BE2C (cell line): Measurements from ENCODE around the gene FBXW11.

Experiments used
- DNase-seq: peaks from one replicate; pipeline ENCODE4 v3.0.0-alpha.2; 2020
- H3K27me3 ChIP-seq: fragments of 250-450 bp; sonication (Bioruptor Pico); 2 replicates; pipeline ENCODE4 v1.5.1; 2020; ENCODE audit warnings: mild to moderate bottlenecking
- H3K36me3 ChIP-seq: fragments of 250-450 bp; sonication (Bioruptor Pico); 2 replicates; pipeline ENCODE4 v1.5.1; 2020; ENCODE audit warnings: mild to moderate bottlenecking
- H3K4me1 ChIP-seq: fragments of 250-450 bp; sonication (Bioruptor Pico); 2 replicates; pipeline ENCODE4 v1.5.1; 2020
- H3K4me3 ChIP-seq: 2 replicates; pipeline ENCODE4 v1.5.1; 2011; ENCODE audit warnings: low read depth, low read length
- H3K9me3 ChIP-seq: fragments of 250-450 bp; sonication (Bioruptor Pico); 2 replicates; pipeline ENCODE4 v1.5.1; 2020
- CTCF ChIP-seq: IDR thresholded peaks from 2 replicates; pipeline ENCODE4 v1.5.1; 2012; ENCODE audit warnings: mild to moderate bottlenecking, low read depth, low read length

FBXW11 gene

GRCh38 chr5:171969288-171969880, 37.1 kb downstream of the FBXW11 start:
- H3K9me3 ChIP-seq = no peaks in the 10 kb centered on the region
- H3K4me1 ChIP-seq = no peaks in the 10 kb centered on the region
- no peak overlapping the region for H3K4me3 ChIP-seq
- TF ChIP-seq CTCF = no peak
- no peaks in the 10 kb centered on the region for H3K27me3 ChIP-seq
- H3K36me3 ChIP-seq = no peaks in the 10 kb centered on the region
- no peak for DNase-seq

GRCh38 chr5:171968531-171968930, 37.9 kb downstream of the FBXW11 start:
- TF ChIP-seq CTCF = no peak
- no peaks in the 10 kb centered on the region for H3K27me3 ChIP-seq
- H3K4me1 ChIP-seq = no peaks in the 10 kb centered on the region
- no peaks in the 10 kb centered on the region for H3K36me3 ChIP-seq
- DNase-seq = no peak
- no peaks in the 10 kb centered on the region for H3K9me3 ChIP-seq
- H3K4me3 ChIP-seq = no peak overlapping the region

GRCh38 chr5:171966964-171967363, 39.5 kb downstream of the FBXW11 start:
- peaks cover 4% of the 10 kb centered on the region; the same call in 1 of the 2 replicates for H3K4me1 ChIP-seq
- DNase-seq = no peak
- H3K4me3 ChIP-seq = no peak overlapping the region
- no peaks in the 10 kb centered on the region for H3K27me3 ChIP-seq
- H3K9me3 ChIP-seq = no peaks in the 10 kb centered on the region
- no peak for TF ChIP-seq CTCF
- no peaks in the 10 kb centered on the region for H3K36me3 ChIP-seq

GRCh38 chr5:171966270-171966669, 40.2 kb downstream of the FBXW11 start:
- H3K4me3 ChIP-seq = no peak overlapping the region
- peaks cover 4% of the 10 kb centered on the region; the same call in 1 of the 2 replicates for H3K4me1 ChIP-seq

GRCh38 chr5:171965745-171966144, 40.7 kb downstream of the FBXW11 start:
- Histone ChIP-seq H3K4me1 (peaks cover 4% of the 10 kb centered on the region; the same call in 1 of the 2 replicates), H3K9me3 (no peaks in the 10 kb centered on the region), H3K4me3 (no peak overlapping the region), H3K27me3 (no peaks in the 10 kb centered on the region), H3K36me3 (no peaks in the 10 kb centered on the region)
- no peak for TF ChIP-seq CTCF
- DNase-seq = no peak

More at GRCh38 chr5:171966270-171966669, 40.2 kb downstream of the FBXW11 start:
- H3K27me3 ChIP-seq = no peaks in the 10 kb centered on the region
- no peak for TF ChIP-seq CTCF
- H3K36me3 ChIP-seq = no peaks in the 10 kb centered on the region
- no peak for DNase-seq
- H3K9me3 ChIP-seq = no peaks in the 10 kb centered on the region

GRCh38 chr5:171963416-171963815, 43.0 kb downstream of the FBXW11 start:
- DNase-seq = no peak
- H3K4me3 ChIP-seq = no peak overlapping the region
- TF ChIP-seq CTCF = no peak
- H3K9me3 ChIP-seq = no peaks in the 10 kb centered on the region
- no peaks in the 10 kb centered on the region for H3K36me3 ChIP-seq
- no peaks in the 10 kb centered on the region for H3K27me3 ChIP-seq
- H3K4me1 ChIP-seq = peaks cover 4% of the 10 kb centered on the region; the same call in 1 of the 2 replicates
